ENCODE results near the gene NARS2. TPM values are rescaled to one million over a fixed set of nuclear protein-coding genes. Genes with fewer than 3 reads are reported as not detected.

The NARS2 gene
- total and polyA plus RNA-seq, 10 of the 15 experiments (the other 5 are each of a cell fraction or from before 2014, with no cell fraction given), result 22.2 to 45.3 (median 36.3) TPM

DNA sequence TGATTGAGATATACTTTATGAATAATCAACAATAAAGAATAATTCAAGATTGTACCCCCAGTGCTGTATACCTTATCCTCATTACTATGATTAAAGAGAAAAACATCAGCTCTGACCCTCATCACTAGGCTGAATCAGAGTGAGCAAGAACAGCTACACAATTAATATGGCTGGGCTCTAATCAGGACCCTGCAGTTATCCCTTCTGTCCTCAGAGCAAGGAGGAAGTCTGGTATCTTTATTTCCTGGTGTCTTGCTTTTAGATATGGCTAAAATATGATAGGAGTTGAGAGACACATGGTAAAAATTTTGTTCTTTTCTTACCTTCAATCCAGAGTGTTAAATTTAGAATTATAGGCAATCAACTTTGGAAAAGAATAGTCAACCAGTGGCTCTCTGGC is 128.5 kb downstream of the NARS2 start (continued):
- TF ChIP-seq, protein P1, sequence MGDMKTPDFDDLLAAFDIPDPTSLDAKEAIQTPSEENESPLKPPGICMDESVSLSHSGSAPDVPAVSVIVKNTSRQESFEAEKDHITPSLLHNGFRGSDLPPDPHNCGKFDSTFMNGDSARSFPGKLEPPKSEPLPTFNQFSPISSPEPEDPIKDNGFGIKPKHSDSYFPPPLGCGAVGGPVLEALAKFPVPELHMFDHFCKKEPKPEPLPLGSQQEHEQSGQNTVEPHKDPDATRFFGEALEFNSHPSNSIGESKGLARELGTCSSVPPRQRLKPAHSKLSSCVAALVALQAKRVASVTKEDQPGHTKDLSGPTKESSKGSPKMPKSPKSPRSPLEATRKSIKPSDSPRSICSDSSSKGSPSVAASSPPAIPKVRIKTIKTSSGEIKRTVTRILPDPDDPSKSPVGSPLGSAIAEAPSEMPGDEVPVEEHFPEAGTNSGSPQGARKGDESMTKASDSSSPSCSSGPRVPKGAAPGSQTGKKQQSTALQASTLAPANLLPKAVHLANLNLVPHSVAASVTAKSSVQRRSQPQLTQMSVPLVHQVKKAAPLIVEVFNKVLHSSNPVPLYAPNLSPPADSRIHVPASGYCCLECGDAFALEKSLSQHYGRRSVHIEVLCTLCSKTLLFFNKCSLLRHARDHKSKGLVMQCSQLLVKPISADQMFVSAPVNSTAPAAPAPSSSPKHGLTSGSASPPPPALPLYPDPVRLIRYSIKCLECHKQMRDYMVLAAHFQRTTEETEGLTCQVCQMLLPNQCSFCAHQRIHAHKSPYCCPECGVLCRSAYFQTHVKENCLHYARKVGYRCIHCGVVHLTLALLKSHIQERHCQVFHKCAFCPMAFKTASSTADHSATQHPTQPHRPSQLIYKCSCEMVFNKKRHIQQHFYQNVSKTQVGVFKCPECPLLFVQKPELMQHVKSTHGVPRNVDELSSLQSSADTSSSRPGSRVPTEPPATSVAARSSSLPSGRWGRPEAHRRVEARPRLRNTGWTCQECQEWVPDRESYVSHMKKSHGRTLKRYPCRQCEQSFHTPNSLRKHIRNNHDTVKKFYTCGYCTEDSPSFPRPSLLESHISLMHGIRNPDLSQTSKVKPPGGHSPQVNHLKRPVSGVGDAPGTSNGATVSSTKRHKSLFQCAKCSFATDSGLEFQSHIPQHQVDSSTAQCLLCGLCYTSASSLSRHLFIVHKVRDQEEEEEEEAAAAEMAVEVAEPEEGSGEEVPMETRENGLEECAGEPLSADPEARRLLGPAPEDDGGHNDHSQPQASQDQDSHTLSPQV (IDR thresholded peaks at IDR 0.05), result no peak
- TF ChIP-seq GABPA (IDR thresholded peaks at IDR 0.05; ENCODE audit: low read depth) (no peak), SREBF1 (IDR thresholded peaks at IDR 0.05; ENCODE audit: low read length) (no peak)

DNA sequence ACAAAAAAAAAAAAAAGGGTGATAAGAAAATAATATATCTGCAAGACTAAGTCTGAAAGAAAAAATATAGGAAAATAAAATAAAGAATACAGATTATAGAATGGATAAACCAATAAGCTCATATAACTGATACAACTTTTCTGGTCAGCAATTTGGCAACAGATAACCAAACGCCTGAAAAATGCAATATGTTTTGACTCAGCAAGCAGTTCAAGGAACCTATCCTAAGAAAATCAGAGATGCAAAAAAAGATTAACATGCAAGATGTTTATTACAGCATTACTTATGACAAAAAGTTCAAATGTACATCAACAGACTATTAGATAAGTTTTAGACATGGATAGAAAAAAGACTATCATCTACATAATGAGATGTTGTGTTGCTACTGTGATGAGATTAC is 129.9 kb downstream of the NARS2 start:
- CTCF ChIA-PET, result interaction anchor here (0.6 to 1.4 kb wide), 4 partner anchors 9 to 208 kb away, joined by 3 read pairs; no protein-coding TSS in a partner anchor

More for the DNA sequence above, 129.9 kb downstream of the NARS2 start:
- H2AFZ ChIP-seq (ENCODE audit: control insufficient read depth, low read depth, low read length), result no peak overlapping the region
- SMC1A ChIA-PET (ENCODE audit: uncharacterized antibody, unreplicated experiment), result interaction anchor here (1.0 to 1.8 kb wide), 5 partner anchors 9 to 173 kb away, joined by 3 to 14 read pairs (median 4); no protein-coding TSS in a partner anchor
- RAD21 ChIA-PET (ENCODE audit: unreplicated experiment), result interaction anchor here (1.0 kb wide), 1 partner anchor 9 kb away, joined by 3 read pairs; no protein-coding TSS in a partner anchor
- in situ Hi-C loops (cut with MboI), result no loop called here
- ATAC-seq, result no peak
- no peak overlapping the region for H3K4me2 ChIP-seq (ENCODE audit: control insufficient read depth, insufficient read depth)
- intact Hi-C loops (cut with micrococcal nuclease; ENCODE audit: unreplicated experiment), result no loop called here
- H3K79me2 ChIP-seq (ENCODE audit: control insufficient read depth, insufficient read depth, low read length), result no peaks in the 10 kb centered on the region
- POLR2A ChIA-PET, result no interaction called here
- H3K9me3 ChIP-seq (replicated peaks; ENCODE audit: control insufficient read depth, insufficient read depth, low read length), result no peaks in the 10 kb centered on the region
- no peak for DNase-seq (ENCODE audit: low read depth, low spot score)
- WGBS (ENCODE audit: insufficient coverage, insufficient replicate concordance, low lambda C conversion rate, missing lambda C conversion rate), result 95% methylated on average over 1 of the region's 1 CpG
- H3K9ac ChIP-seq (ENCODE audit: control insufficient read depth, insufficient read depth, low read length), result no peak overlapping the region
- H4K20me1 ChIP-seq (ENCODE audit: control insufficient read depth, insufficient read depth), result no peaks in the 10 kb centered on the region
- no peak overlapping the region for H3K27ac ChIP-seq (ENCODE audit: control insufficient read depth, insufficient read depth)
- H3K4me1 ChIP-seq (ENCODE audit: control insufficient read depth, insufficient read depth, low read length), result peaks cover under 1% of the 10 kb centered on the region; the same call in 1 of the 2 replicates
- peaks cover 0 to 2% of the 10 kb centered on the region in 2 experiments; a peak in 1 of 4 replicates for H3K36me3 ChIP-seq (ENCODE audit: control insufficient read depth in 2 of 2, insufficient read depth in 2 of 2, low read length in 1 of 2)
- FAIRE-seq, result no peak
- no peak overlapping the region for H3K4me3 ChIP-seq
- H3K27me3 ChIP-seq (replicated peaks in 1 of 2; ENCODE audit: control insufficient read depth in 2 of 2, insufficient read depth in 2 of 2, low read length in 1 of 2), result no peaks in the 10 kb centered on the region
- no TSS peak for BruUV-seq (replicated peaks)
- no peak for TF ChIP-seq ZNF274 (IDR thresholded peaks at IDR 0.05; ENCODE audit: insufficient read depth, insufficient read length)
- TF ChIP-seq STAT3 (IDR thresholded peaks at IDR 0.05; ENCODE audit: low read depth, low read length), result no peak
- no peak for TF ChIP-seq RBBP5 (conservative IDR thresholded peaks at IDR 0.05)
- TF ChIP-seq YY1 (IDR thresholded peaks at IDR 0.05; ENCODE audit: low read depth, low read length), result no peak
- TF ChIP-seq BHLHE40 (IDR thresholded peaks at IDR 0.05; ENCODE audit: borderline replicate concordance in 1 of 2, low read depth in 2 of 2, low read length in 1 of 2), result no peak
- TF ChIP-seq GABPA (IDR thresholded peaks at IDR 0.05; ENCODE audit: low read depth), result no peak
- TF ChIP-seq, protein P2, sequence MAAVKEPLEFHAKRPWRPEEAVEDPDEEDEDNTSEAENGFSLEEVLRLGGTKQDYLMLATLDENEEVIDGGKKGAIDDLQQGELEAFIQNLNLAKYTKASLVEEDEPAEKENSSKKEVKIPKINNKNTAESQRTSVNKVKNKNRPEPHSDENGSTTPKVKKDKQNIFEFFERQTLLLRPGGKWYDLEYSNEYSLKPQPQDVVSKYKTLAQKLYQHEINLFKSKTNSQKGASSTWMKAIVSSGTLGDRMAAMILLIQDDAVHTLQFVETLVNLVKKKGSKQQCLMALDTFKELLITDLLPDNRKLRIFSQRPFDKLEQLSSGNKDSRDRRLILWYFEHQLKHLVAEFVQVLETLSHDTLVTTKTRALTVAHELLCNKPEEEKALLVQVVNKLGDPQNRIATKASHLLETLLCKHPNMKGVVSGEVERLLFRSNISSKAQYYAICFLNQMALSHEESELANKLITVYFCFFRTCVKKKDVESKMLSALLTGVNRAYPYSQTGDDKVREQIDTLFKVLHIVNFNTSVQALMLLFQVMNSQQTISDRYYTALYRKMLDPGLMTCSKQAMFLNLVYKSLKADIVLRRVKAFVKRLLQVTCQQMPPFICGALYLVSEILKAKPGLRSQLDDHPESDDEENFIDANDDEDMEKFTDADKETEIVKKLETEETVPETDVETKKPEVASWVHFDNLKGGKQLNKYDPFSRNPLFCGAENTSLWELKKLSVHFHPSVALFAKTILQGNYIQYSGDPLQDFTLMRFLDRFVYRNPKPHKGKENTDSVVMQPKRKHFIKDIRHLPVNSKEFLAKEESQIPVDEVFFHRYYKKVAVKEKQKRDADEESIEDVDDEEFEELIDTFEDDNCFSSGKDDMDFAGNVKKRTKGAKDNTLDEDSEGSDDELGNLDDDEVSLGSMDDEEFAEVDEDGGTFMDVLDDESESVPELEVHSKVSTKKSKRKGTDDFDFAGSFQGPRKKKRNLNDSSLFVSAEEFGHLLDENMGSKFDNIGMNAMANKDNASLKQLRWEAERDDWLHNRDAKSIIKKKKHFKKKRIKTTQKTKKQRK (IDR thresholded peaks at IDR 0.05; ENCODE audit: low read depth, low read length), result no peak
